GM12873 (cell line): ENCODE data around the gene CACNA1S.

ENCODE experiments used
- TF ChIP-seq, protein P1 (sequence below): IDR thresholded peaks from 2 replicates; pipeline ENCODE4 v1.5.1; 2012; ENCODE audit warnings: low read depth, mild to moderate bottlenecking, moderate library complexity, low read length, control low read depth; ENCODE audit not compliant: insufficient read depth; ENCODE audit errors: missing control alignments

CACNA1S gene

DNA sequence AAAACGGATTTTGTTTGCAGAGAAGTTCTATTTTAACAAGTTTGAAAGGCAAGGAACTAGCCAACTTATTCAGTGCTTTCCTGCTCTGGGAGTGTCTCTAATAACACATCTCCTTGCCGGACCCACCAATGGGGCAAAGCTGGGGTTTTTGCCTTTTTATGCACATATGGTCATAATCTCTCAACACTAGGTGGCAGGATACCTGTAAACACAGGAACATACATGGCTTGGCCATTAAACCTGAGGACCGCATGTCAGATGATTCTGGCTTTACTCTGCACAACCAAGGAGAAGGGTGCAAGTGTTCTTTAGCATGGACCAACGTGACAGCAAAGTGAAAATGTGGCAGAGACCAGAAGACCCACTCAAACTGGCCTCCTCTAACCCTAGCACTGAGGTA is 37.2 kb upstream of the CACNA1S start:
- TF ChIP-seq, protein P1, sequence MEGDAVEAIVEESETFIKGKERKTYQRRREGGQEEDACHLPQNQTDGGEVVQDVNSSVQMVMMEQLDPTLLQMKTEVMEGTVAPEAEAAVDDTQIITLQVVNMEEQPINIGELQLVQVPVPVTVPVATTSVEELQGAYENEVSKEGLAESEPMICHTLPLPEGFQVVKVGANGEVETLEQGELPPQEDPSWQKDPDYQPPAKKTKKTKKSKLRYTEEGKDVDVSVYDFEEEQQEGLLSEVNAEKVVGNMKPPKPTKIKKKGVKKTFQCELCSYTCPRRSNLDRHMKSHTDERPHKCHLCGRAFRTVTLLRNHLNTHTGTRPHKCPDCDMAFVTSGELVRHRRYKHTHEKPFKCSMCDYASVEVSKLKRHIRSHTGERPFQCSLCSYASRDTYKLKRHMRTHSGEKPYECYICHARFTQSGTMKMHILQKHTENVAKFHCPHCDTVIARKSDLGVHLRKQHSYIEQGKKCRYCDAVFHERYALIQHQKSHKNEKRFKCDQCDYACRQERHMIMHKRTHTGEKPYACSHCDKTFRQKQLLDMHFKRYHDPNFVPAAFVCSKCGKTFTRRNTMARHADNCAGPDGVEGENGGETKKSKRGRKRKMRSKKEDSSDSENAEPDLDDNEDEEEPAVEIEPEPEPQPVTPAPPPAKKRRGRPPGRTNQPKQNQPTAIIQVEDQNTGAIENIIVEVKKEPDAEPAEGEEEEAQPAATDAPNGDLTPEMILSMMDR = peak; percentile 57

DNA sequence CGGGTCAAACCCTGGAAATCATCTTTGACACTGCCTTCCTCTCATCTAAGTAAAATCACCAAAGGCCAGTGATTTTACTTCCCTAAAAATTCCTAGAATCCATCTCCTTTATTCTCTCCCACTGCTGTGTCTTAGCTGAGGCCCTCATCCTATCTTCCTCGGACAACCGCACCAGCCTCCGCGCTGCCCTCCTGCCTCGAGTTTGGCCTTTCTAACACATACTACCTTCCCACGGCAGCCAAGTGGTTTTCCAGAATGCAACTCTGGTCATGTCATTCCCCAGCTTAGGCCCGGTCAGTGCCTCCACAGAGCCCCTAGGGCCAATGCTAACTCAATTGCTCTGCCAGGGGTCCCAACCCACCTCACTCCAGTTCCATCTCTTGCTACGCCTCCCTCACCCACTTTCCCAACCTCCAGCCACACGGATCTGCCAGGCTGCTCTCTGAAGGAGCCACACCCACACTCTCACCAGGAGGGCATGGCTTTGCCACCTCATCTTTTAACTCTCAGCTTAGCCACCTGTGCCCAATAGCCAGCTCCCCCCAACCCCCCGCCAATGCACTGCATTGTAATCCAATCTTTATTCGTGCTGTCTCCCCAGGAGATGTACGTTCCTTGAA is 35.3 kb upstream of the CACNA1S start:
- TF ChIP-seq, protein P1 = no peak

DNA sequence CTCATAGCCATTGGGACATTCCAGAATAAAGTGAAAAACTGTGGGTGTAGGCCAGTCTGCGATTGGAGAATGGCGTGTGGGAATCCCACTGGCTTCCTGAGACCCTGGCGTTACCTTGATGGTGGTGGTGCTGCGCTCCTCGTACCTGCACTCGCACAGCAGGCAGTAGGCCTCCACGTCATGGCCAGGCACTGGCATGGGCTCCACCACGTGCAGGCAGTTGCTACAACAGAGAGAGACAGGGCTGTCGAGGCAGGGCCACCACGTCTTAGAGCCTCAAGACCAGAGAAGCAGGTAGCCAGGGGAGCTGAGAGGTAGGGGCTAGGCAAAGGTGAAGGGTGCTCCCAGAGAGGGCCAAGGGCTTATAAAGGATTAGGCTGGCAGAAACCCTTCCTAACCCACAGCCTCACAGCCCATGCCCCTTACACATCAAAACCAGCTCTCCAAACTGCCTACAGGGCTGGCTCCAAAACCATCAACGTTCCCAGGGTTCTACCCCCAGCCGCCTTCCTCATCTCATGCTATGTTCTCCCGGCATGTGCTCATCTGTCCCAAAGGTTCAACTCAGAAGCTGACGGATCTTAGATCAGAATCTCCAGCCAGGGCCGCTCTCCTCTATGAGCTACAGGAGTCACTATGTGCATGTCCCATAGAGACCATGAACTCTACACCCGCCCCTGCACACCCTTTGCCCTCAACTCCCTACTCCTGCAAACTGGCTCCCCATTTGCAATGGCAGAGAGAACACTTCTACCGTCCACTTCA is 34.6 kb upstream of the CACNA1S start:
- TF ChIP-seq, protein P1 = no peak

DNA sequence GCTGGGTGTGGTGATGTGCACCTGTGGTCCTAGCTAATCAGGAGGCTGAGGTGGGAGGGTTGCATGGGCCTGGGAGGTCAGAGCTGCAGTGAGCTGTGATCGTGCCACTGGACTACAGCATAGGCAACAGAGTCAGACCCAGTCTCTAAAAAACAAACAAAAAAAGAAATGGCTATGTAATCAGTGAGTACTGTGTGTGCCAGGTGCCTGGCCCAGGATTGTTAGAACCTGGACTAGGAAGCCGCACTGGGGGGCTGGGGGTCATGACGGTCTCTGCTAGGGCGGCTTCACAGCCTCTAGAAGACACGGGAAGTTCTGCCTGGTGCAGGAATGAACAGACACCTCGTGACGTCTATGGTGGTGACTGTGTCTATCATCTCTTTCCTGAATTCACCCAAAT is 33.6 kb upstream of the CACNA1S start:
- TF ChIP-seq, protein P1 = no peak

DNA sequence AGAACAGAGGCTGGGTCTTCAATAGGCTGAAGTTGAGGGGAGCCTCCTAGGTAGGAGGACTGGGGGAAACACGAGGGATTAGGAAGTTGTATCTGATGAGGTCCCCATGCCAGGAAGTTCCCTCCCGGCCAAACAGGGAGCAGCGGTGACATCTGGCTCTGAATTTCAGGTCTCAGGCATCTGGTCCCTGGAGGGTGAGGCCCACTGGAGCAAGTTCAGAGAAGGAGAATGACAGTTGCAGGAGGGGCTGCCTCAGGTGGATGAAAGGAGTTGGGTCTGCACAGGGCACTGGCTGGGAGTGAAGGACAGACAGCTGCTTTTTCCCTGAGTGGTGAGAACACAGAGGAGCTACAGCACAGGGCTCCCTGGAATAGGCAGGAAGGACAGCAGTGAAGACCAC is 32.9 kb upstream of the CACNA1S start:
- TF ChIP-seq, protein P1 = no peak

DNA sequence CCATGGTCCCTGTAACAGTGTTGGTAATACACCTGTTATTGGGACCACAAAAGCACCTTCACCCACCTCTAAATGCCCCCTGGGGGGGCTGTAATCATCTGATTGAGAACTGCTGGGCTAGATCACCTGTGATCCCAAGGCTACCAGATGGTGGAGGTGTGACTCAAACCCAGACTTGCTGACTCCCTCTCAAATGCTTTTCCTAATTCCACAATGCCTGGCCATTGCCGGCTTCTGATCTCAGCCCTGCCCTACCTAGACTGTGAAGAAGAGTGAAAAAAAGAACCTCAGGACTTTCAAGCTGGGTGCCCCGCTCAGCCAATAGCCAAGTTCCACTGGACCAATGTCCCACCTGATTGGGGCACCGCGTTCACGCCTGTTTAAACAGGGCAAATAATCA is 32.5 kb upstream of the CACNA1S start:
- TF ChIP-seq, protein P1 = no peak

DNA sequence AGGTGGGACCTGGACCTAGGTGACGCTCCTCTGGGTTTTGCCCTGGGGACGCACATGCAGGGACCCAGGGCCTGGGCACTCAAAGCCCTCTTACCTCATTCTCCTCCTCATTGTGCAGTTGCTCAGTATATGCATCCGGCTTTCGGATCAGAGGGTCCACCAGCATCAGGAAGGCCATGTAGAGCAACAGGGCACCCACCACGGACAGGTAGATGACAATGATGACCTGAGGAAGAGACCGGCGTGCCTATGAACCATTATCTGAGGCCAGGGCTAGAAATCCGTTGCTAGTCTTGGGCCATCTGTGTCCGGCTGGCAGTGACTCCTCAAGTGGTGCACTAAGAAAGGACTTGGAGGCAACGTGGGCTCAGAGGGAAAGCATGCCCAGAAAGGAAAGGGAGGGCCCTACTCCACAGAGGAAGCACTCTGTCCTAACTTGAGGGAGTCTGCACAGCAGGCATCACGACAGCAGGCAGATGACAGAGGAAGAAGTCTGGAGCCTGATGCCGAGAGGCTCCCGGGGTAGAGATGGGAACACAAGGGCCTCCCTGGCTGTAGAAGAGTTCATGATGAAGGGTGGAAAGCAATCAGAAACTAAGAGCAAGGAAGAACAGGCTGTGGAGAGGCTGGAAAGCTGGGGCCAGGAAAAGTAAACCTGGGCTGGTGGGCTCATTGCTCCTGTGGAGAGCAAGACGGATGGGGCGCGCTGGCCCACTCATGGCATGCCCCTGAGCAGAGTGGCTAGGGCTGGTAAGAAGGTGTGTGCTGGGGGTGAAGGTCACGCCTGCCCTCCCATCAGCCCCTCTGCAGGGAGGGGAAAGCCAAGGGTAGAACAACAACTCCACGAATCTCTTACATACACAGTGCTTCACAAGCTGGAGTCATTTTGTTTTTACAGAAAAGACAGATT is 31.8 kb upstream of the CACNA1S start:
- TF ChIP-seq, protein P1 = no peak
